GM23248 (cell line): ENCODE measurements around the gene SLC22A5. TPM values are rescaled to one million over a fixed set of nuclear protein-coding genes. Genes with fewer than 3 reads are reported as not detected.

Source experiments
- DNase-seq: peaks from one replicate; pipeline ENCODE4 v3.0.0-alpha.2; 2015
- H2AFZ ChIP-seq: fragments of 200-600 bp; sonication (generic); 2 replicates; pipeline ENCODE4 v1.6.1; 2016; ENCODE audit warnings: antibody characterized with exemption
- H3F3A ChIP-seq: fragments of 200-600 bp; sonication (generic); 2 replicates; pipeline ENCODE4 v1.6.1; 2016; ENCODE audit warnings: mild to moderate bottlenecking, antibody characterized with exemption, mixed run types; ENCODE audit not compliant: insufficient read depth
- H3K27ac ChIP-seq: fragments of 200-600 bp; sonication (generic); 2 replicates; pipeline ENCODE4 v1.5.1; 2016; ENCODE audit warnings: mild to moderate bottlenecking
- H3K27me3 ChIP-seq: fragments of 200-600 bp; sonication (generic); replicated peaks from 2 replicates; pipeline ENCODE4 v1.6.1; 2016; ENCODE audit warnings: mild to moderate bottlenecking; ENCODE audit not compliant: insufficient read depth
- H3K36me3 ChIP-seq: fragments of 200-600 bp; sonication (generic); 2 replicates; pipeline ENCODE4 v1.6.1; 2016; ENCODE audit warnings: low read depth, mild to moderate bottlenecking
- H3K4me1 ChIP-seq: fragments of 200-600 bp; sonication (generic); 2 replicates; pipeline ENCODE4 v1.6.1; 2016; ENCODE audit warnings: mild to moderate bottlenecking; ENCODE audit not compliant: insufficient read depth
- H3K4me2 ChIP-seq: fragments of 200-600 bp; sonication (generic); one replicate; pipeline ENCODE4 v1.6.1; 2016; ENCODE audit warnings: mild to moderate bottlenecking; ENCODE audit not compliant: unreplicated experiment
- H3K4me3 ChIP-seq: fragments of 200-600 bp; sonication (generic); 2 replicates; pipeline ENCODE4 v1.5.1; 2016; ENCODE audit warnings: mild to moderate bottlenecking
- H3K79me2 ChIP-seq: fragments of 200-600 bp; sonication (generic); 2 replicates; pipeline ENCODE4 v1.6.1; 2016; ENCODE audit warnings: mild to moderate bottlenecking; ENCODE audit not compliant: insufficient read depth
- H3K9ac ChIP-seq: fragments of 200-600 bp; sonication (generic); 2 replicates; pipeline ENCODE4 v1.6.1; 2016; ENCODE audit warnings: mild to moderate bottlenecking
- H3K9me2 ChIP-seq: fragments of 200-600 bp; sonication (generic); 2 replicates; pipeline ENCODE4 v1.6.1; 2016; ENCODE audit warnings: mixed run types, mild to moderate bottlenecking, moderate library complexity; ENCODE audit not compliant: insufficient read depth
- H3K9me3 ChIP-seq: fragments of 200-600 bp; sonication (generic); one replicate; pipeline ENCODE4 v1.6.1; 2017; ENCODE audit warnings: low read depth
- H4K20me1 ChIP-seq: fragments of 200-600 bp; sonication (generic); 2 replicates; pipeline ENCODE4 v1.6.0; 2016; ENCODE audit not compliant: insufficient read depth
- EZH2 ChIP-seq: fragments of 200-600 bp; sonication (generic); IDR thresholded peaks from 2 replicates; pipeline ENCODE4 v1.6.1; 2018; ENCODE audit warnings: antibody characterized with exemption, mild to moderate bottlenecking; ENCODE audit not compliant: insufficient read depth, poor library complexity, severe bottlenecking
- EZH2phosphoT487 ChIP-seq: fragments of 200-600 bp; sonication (generic); IDR thresholded peaks from 2 replicates; pipeline ENCODE4 v1.6.1; 2018; ENCODE audit warnings: antibody characterized with exemption, moderate library complexity, mild to moderate bottlenecking, low read depth; ENCODE audit not compliant: insufficient read depth
- WGBS, 2 experiments: methylation state at CpG; one replicate each; pipeline ENCODE4 v1.1.6; 2015 to 2017; ENCODE audit warnings: low lambda C conversion rate in 2 of 2, low coverage in 1 of 2; ENCODE audit errors: missing lambda C conversion rate in 2 of 2; 5-methylcytosine and 5-hydroxymethylcytosine counted together
- in situ Hi-C: fragments of 300-500 bp; cut with MboI; formaldehyde crosslinking; loops from 2 replicates; pipeline ENCODE4 v1.15.0; 2020
- microRNA-seq: library from miRNA; unstranded; fragments of <30 nt; microRNA quantifications from one replicate; pipeline ENCODE4, GENCODE V29; 2016; ENCODE audit warnings: borderline number of aligned reads
- polyA plus RNA-seq: library from polyadenylated mRNA; unstranded; fragments of >200 nt; fragmentation: Nextera tagmentation; extraction: Ambion mirVana; gene quantifications from 2 replicates; pipeline ENCODE4 v1.2.1, GENCODE V29; 2016
- small RNA-seq: library from RNA; depleted of rRNA; stranded (forward); fragments of <200 nt; gene quantifications from one replicate; pipeline ENCODE3, GENCODE V24; 2014; ENCODE audit warnings: low read depth, low replicate concordance
- total RNA-seq: library from RNA; depleted of rRNA; stranded (reverse); fragments of >200 nt; shearing (Covaris generic); gene quantifications from 2 replicates; pipeline ENCODE4 v1.2.3, GENCODE V29; 2014; rRNA removed

The SLC22A5 gene
- total and polyA plus RNA-seq, 2 experiments from 2014 or later, result 1.7 to 3.0 TPM

DNA sequence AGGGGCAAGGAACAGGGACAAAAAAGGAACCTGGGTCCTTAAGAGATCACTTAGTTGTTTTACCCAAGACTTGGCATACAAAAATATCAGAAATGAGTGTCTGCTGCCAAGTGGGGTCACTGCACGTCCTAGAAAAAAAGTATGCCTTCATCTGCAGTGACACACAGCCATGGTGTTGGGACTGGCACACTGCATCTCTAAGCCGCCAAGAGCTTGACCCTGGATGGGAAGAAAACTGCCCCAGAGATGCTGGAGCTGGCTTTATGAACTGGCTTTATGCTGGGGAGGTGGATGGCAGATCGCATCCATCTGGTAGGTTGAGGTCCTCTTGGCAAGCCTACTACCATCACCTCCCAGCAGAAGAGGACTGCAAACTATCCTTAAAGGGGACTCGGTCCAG, 69.4 kb downstream of the SLC22A5 start:
- H2AFZ ChIP-seq, result no peak overlapping the region
- in situ Hi-C loops, result no loop called here
- no peaks in the 10 kb centered on the region for H3K9me2 ChIP-seq
- H3K27me3 ChIP-seq, result no peaks in the 10 kb centered on the region
- H3K36me3 ChIP-seq, result no peaks in the 10 kb centered on the region
- no peaks in the 10 kb centered on the region for H4K20me1 ChIP-seq
- TF ChIP-seq EZH2phosphoT487 (no peak), EZH2 (no peak)
- 74 to 76% methylated on average over 4 of the region's 4 CpGs for WGBS, 2 experiments
- no peaks in the 10 kb centered on the region for H3K79me2 ChIP-seq
- H3K9me3 ChIP-seq, result no peaks in the 10 kb centered on the region
- H3F3A ChIP-seq, result peaks cover 17% of the 10 kb centered on the region
- H3K4me1 ChIP-seq, result peaks cover 35% of the 10 kb centered on the region
- H3K4me3 ChIP-seq, result peak overlapping the region; percentile 51; the same call in 1 of the 2 replicates
- DNase-seq, result peak; percentile 38
- H3K9ac ChIP-seq, result peak overlapping the region; percentile 77
- peak overlapping the region; percentile 86 for H3K27ac ChIP-seq
- H3K4me2 ChIP-seq, result peak overlapping the region; percentile 72

DNA sequence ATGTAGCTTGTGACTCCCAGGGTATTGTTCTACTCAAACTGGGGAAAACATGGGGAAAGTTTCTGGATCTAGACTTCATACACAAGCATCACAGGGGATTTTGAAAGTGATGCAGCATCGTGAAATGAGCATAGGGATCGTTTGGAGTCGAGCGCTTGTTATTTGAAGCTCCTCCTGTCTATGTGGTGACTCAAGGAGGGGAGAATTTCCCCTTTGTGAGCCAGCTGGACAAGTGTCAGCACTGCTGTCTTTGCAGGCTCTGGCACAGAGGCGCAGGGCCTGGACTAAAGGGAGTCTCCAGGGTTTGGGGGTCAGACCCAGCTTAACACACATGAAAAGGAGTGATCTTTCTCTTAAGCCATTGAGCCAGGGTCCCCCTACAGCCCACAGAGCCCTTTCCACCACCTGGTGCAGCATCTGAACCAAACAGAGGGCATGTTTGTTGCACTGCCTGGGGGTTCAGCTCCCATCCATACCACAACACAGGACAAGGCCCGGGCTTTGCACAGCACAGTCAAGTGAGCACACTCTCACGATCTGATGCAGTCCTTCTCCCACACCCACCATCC, 70.1 kb downstream of the SLC22A5 start:
- 0 to 1% methylated on average over 7 of the region's 7 CpGs for WGBS, 2 experiments
- no peaks in the 10 kb centered on the region for H3K79me2 ChIP-seq
- H3F3A ChIP-seq, result peaks cover 17% of the 10 kb centered on the region
- H3K36me3 ChIP-seq, result no peaks in the 10 kb centered on the region
- TF ChIP-seq EZH2phosphoT487 (no peak), EZH2 (no peak)
- peaks cover 35% of the 10 kb centered on the region for H3K4me1 ChIP-seq
- H3K27me3 ChIP-seq, result no peaks in the 10 kb centered on the region
- H3K9me2 ChIP-seq, result no peaks in the 10 kb centered on the region
- H2AFZ ChIP-seq, result peak overlapping the region; percentile 28; the same call in 1 of the 2 replicates
- H4K20me1 ChIP-seq, result no peaks in the 10 kb centered on the region
- H3K9ac ChIP-seq, result peak overlapping the region; percentile 77
- DNase-seq, result peak; percentile 97
- peak overlapping the region; percentile 51 for H3K4me3 ChIP-seq
- peak overlapping the region; percentile 86 for H3K27ac ChIP-seq
- in situ Hi-C loops, result no loop called here
- H3K4me2 ChIP-seq, result peak overlapping the region; percentile 72
- H3K9me3 ChIP-seq, result no peaks in the 10 kb centered on the region

DNA sequence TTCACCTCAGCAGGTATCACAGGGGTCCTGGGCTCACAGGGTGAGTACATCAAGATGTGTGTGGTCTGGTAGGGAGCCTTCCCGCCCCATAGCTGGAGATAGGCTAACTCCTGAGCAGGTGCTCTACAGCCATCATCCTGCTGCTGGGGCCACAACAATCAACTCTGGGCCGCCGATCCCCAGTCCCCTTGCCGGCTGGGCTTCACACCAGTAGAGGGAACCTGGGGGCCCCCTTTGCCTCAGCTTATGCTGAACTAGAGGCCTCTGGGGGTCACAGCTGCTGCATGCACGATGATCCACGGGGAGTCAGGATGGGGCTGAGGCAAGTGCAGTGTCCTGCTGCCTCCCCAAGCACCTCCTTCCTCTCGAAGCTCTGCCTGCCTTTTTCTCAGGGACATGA, 74.6 kb downstream of the SLC22A5 start:
- H3K4me3 ChIP-seq, result no peak overlapping the region
- no peaks in the 10 kb centered on the region for H3K27me3 ChIP-seq
- no peak overlapping the region for H3K27ac ChIP-seq
- H3K79me2 ChIP-seq, result no peaks in the 10 kb centered on the region
- H2AFZ ChIP-seq, result no peak overlapping the region
- no peak for DNase-seq
- no peaks in the 10 kb centered on the region for H4K20me1 ChIP-seq
- peaks cover 20% of the 10 kb centered on the region for H3K4me1 ChIP-seq
- H3K9me2 ChIP-seq, result no peaks in the 10 kb centered on the region
- no peaks in the 10 kb centered on the region for H3K9me3 ChIP-seq
- no peak overlapping the region for H3K9ac ChIP-seq
- no peak for TF ChIP-seq EZH2
- no peak for TF ChIP-seq EZH2phosphoT487
- in situ Hi-C loops, result no loop called here
- 96 to 100% methylated on average over 7 of the region's 7 CpGs for WGBS, 2 experiments
- no peaks in the 10 kb centered on the region for H3K36me3 ChIP-seq
- H3K4me2 ChIP-seq, result no peak overlapping the region
- H3F3A ChIP-seq, result peaks cover 9% of the 10 kb centered on the region

Small RNA genes within 50 kb of the gene (microRNA-seq; reads per million reads assigned to microRNA genes)
- not detected for gene MIR3936

Small RNA genes within 50 kb of the gene (small RNA-seq; reads per million reads assigned to genes)
- gene MIR3936, result not detected

Other genes with a start within 250 kb of the SLC22A5 start
- gene P4HA2, start 141.9 kb upstream of the SLC22A5 start, total RNA-seq, result 337 and 352 TPM in 2 replicates
- gene P4HA2, start 141.9 kb upstream of the SLC22A5 start, polyA plus RNA-seq, result 353 and 374 TPM in 2 replicates
- 84.4 and 107 TPM in 2 replicates for gene PDLIM4, start 112.0 kb upstream of the SLC22A5 start, total RNA-seq
- 153 and 156 TPM in 2 replicates for gene PDLIM4, start 112.0 kb upstream of the SLC22A5 start, polyA plus RNA-seq
- gene SLC22A4, start 75.3 kb upstream of the SLC22A5 start, total RNA-seq, result 26.0 and 26.3 TPM in 2 replicates
- gene SLC22A4, start 75.3 kb upstream of the SLC22A5 start, polyA plus RNA-seq, result 24.0 and 26.1 TPM in 2 replicates
- gene IRF1, start 121.1 kb downstream of the SLC22A5 start, total RNA-seq, result 6.2 and 10.4 TPM in 2 replicates
- 21.7 and 22.2 TPM in 2 replicates for gene IRF1, start 121.1 kb downstream of the SLC22A5 start, polyA plus RNA-seq
- gene IL5, start 173.8 kb downstream of the SLC22A5 start, total RNA-seq, result not detected in 2 replicates
- not detected in 2 replicates for gene IL5, start 173.8 kb downstream of the SLC22A5 start, polyA plus RNA-seq
- gene RAD50, start 187.3 kb downstream of the SLC22A5 start, total RNA-seq, result 17.7 and 21.5 TPM in 2 replicates
- gene RAD50, start 187.3 kb downstream of the SLC22A5 start, polyA plus RNA-seq, result 40.9 and 44.0 TPM in 2 replicates